Stimulated activated CD4-positive, alpha-beta T cell treated with anti-CD3 and anti-CD28 coated beads, TNF-alpha, amount 100 ng/mL, for 24 hours (primary cell): ENCODE results near the gene IER5.

ENCODE experiments used
- DNase-seq, 3 experiments: peaks; one replicate each; pipeline ENCODE4 v3.0.0-alpha.2; 2020; ENCODE audit warnings: low read depth in 3 of 3

Gene IER5

GRCh38 chr1:181099152-181100014 lies 10.9 kb downstream of the IER5 start:
- peak in 2 of 3 experiments; percentile 22 to 52 for DNase-seq

- DNase-seq = peak in 1 of 3 experiments; percentile 58
These were observed 11.8 kb downstream of the IER5 start for GRCh38 chr1:181100015-181100905.

GRCh38 chr1:181100934-181101333 lies 12.4 kb downstream of the IER5 start:
- no peak for DNase-seq

- DNase-seq = no peak
These were observed 13.2 kb downstream of the IER5 start for GRCh38 chr1:181101581-181102226.

- DNase-seq = no peak
These were observed 14.3 kb downstream of the IER5 start for GRCh38 chr1:181102841-181103240.

GRCh38 chr1:181103399-181103798 lies 14.9 kb downstream of the IER5 start:
- DNase-seq = no peak

DNA sequence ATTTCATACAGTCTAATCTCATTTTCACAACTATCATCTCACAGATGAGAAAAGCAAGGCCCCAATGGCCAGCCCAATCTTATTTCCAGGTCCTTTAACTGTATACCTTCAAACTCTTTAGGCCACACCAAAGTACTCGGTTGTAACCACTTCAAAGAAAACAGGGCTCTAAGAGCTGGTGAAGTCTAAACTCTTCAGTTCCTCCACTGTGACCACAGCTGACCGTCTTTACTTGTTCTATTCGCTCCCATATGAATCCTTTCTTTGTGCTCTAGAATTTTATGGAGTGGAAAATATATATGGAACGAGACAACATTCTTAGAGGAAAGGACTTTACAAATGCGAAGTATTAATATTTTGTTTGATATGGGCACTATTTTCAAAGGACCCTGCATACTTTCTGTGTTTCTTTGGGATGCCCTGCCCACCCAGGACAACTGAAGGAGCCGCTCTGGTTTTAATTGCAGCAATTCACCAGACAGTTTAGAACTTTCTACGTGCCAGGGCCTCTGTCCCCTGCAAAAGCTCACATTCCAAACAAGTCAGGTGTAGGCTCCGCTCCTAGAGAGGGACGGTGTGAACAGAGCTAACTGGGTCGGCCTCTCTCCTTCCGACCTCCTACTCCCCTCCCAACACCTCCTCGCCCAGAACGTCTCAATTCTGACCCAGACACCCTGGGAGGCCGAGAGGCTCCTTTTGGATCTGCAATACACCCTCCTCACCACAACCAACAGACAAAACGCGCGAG lies 15.7 kb downstream of the IER5 start:
- no peak for DNase-seq

- DNase-seq = peak in 1 of 3 experiments; percentile 27
These were observed 16.3 kb downstream of the IER5 start for GRCh38 chr1:181104790-181105133.

GRCh38 chr1:181105134-181106021 lies 16.9 kb downstream of the IER5 start:
- DNase-seq = peak; percentile 85 to 91 (median 85)

DNA sequence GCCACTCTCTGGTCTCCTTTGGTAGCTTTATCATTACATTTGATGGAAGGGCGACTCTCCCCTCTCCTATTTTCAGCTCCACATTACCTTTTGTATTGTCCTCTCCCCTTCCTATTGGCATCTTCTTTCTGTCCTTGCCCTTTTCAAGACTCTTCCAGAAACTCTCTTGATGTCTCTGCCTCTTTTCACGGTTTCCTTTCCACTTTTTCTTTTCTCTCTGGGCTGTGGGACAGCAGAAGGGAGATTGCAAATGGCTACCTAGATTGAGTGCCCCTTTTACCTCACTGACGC lies 17.5 kb downstream of the IER5 start:
- no peak for DNase-seq

GRCh38 chr1:181106479-181106878 lies 18.0 kb downstream of the IER5 start:
- DNase-seq = no peak

DNA sequence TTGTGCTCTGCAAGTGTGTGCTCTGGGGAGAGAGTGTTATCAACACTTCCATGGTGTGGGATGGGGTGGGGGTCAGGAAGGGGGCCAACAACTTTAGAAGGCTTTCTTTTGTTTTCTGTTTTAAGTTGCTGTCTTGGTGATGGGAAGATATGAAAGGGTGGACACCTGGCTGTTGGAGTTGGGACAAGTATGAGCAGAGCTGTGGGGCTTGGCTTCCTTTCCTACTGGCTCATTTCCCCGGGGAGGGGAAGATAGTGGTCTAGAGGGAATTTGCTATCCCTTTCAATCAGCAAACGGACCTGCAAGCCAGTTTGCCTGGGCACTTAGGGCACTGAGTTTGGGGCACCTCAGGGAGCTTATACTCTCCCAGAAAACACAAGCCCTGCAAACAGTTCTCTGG lies 19.2 kb downstream of the IER5 start:
- DNase-seq = no peak

DNA sequence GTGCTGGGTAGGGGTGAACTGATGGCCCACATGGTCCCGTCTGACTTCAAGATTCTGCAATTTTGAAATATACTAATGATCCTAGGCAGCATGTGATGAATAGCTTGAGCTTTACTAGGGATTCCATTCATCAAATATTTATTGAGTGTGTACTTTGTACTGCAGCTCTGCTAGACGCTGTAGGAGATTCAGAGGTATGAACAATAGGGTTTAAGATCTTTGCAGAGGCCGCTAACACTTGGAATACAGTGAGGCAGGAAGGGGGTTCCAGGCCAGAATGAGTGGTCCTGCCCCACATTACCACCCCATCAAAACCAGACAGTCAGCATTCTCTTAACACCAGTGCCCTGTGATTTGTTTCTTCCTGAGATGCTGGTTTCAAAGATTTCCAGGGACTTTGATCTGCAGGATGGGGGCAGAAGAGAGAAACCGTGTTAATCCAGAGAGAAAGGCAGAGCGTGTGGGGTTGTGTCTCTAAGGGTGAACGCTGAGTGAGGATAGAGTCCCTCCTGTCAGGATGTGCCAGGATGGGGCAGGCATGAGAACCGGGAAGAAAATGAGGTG lies 19.9 kb downstream of the IER5 start:
- DNase-seq = no peak

DNA sequence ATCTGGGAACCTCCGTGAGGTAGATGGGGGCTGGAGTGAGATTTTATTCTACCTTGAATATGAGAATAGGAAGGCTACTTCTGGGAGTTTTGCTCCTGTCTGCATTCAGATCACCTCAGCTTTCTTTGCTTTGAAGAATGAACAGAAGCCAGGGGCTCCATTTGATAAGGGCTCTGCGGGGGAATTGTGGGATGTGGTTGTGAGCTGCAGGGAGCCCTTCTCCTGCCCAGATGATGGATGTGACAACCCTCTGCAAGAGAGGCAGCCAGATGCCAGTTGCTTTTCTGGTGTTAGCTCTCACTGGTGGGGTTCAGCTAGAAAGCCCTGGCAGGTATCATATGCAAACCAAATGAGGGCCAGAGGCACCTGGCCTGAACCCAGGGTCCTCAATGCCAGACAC lies 21.5 kb downstream of the IER5 start:
- DNase-seq = no peak

- no peak for DNase-seq
These were observed 23.1 kb downstream of the IER5 start for GRCh38 chr1:181111559-181111958.

GRCh38 chr1:181112071-181112929 lies 23.8 kb downstream of the IER5 start:
- no peak for DNase-seq

- no peak for DNase-seq
These were observed 24.6 kb downstream of the IER5 start for GRCh38 chr1:181113059-181113641.

DNA sequence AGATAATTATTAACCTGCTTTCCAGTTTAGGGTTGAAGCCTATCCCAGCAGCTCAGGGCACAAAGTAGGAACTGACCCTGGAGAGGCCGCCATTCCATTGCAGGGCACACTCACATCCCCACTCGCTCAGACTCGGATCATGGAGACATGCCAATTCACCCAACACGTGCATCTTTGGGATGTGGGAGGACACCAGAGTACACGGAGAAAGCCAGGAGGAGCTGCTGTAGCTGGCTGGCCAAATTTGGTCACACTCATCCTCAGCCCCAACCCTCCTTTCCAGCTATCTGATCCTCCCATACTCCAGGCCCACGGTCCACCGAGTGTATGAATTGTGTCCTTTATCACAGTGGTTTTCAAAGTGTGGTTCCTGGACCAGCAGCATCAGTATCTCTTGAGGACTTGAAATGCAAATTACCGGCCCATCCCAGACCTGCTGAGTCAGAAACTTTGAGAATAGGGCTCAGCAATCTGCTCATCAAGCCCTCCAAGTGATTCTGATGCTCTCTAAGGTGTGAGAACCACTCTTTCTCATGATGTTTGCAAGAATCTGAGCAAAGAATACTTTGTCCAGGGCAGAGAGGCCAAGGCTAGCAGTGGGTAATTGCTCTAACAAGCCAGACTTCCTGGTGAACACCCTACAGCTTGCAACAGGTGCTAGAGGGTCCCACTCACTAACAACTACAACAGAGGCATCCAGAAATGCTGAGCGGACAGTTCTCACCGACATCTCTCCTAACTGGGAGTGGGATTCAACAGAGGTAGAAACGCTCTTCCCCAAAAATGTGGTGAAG lies 26.3 kb downstream of the IER5 start:
- no peak for DNase-seq
